ENCODE data around the gene U2AF1L4.
A peak's percentile ranks its signal among the peaks of the same experiment; 100 is the strongest.

- TF ChIP-seq POLR2A (IDR thresholded peaks at IDR 0.05) (peak; percentile 21 to 78 (median 71)), CTCF (IDR thresholded peaks at IDR 0.05) (peak in 4 of 7 experiments; percentile 16 to 36 (median 34))
Measured at GRCh38 chr19:35740423-35741202, 4.6 kb downstream of the U2AF1L4 start.

All from body of pancreas (tissue), 4 donors.